HCT116 (cell line): ENCODE results near the gene TASP1.

Experiments
- ATF3 ChIP-seq: IDR thresholded peaks from 2 replicates; pipeline ENCODE4 v1.6.1; 2012
- CEBPB ChIP-seq: IDR thresholded peaks from 2 replicates; pipeline ENCODE4 v1.6.1; 2012; ENCODE audit warnings: low read depth
- REST ChIP-seq: IDR thresholded peaks from 2 replicates; pipeline ENCODE4 v1.6.1; 2012; ENCODE audit warnings: low read depth

- TF ChIP-seq CEBPB, result no peak
- no peak for TF ChIP-seq REST
- no peak for TF ChIP-seq ATF3
Measured at GRCh38 chr20:13487202-13487601, 151.5 kb downstream of the TASP1 start.
